ENCODE data around the gene PKP4.

PKP4 gene

GRCh38 chr2:158686210-158686691 lies 229.5 kb downstream of the PKP4 start:
- Histone ChIP-seq H3K27me3 (ENCODE audit: insufficient read depth, low read depth) (no peaks in the 10 kb centered on the region), H4K20me1 (ENCODE audit: insufficient read depth) (no peaks in the 10 kb centered on the region), H3K4me3 (IDR thresholded peaks at IDR 0.05; ENCODE audit: insufficient read depth, low read depth, low read length) (no peak overlapping the region), H3K79me2 (ENCODE audit: insufficient read depth, low read depth) (no peaks in the 10 kb centered on the region), H3K4me1 (ENCODE audit: low read depth, poor library complexity, severe bottlenecking) (no peaks in the 10 kb centered on the region), H3K9ac (no peak overlapping the region), H3K36me3 (ENCODE audit: insufficient read depth) (no peaks in the 10 kb centered on the region), H3K4me2 (no peak overlapping the region), H3K27ac (no peak overlapping the region), H2AFZ (ENCODE audit: low read depth) (no peak overlapping the region)
- TF ChIP-seq, protein P1, sequence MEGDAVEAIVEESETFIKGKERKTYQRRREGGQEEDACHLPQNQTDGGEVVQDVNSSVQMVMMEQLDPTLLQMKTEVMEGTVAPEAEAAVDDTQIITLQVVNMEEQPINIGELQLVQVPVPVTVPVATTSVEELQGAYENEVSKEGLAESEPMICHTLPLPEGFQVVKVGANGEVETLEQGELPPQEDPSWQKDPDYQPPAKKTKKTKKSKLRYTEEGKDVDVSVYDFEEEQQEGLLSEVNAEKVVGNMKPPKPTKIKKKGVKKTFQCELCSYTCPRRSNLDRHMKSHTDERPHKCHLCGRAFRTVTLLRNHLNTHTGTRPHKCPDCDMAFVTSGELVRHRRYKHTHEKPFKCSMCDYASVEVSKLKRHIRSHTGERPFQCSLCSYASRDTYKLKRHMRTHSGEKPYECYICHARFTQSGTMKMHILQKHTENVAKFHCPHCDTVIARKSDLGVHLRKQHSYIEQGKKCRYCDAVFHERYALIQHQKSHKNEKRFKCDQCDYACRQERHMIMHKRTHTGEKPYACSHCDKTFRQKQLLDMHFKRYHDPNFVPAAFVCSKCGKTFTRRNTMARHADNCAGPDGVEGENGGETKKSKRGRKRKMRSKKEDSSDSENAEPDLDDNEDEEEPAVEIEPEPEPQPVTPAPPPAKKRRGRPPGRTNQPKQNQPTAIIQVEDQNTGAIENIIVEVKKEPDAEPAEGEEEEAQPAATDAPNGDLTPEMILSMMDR (conservative IDR thresholded peaks at IDR 0.05; ENCODE audit: low read depth, low read length) = no peak

GRCh38 chr2:158687315-158687714 lies 230.6 kb downstream of the PKP4 start:
- TF ChIP-seq, protein P1 (conservative IDR thresholded peaks at IDR 0.05; ENCODE audit: low read depth, low read length) = no peak
- H3K27me3 ChIP-seq (ENCODE audit: insufficient read depth, low read depth) = no peaks in the 10 kb centered on the region

GRCh38 chr2:158688721-158689120 lies 232.0 kb downstream of the PKP4 start:
- Histone ChIP-seq H3K79me2 (ENCODE audit: insufficient read depth, low read depth) (no peaks in the 10 kb centered on the region), H4K20me1 (ENCODE audit: insufficient read depth) (no peaks in the 10 kb centered on the region), H3K4me1 (ENCODE audit: low read depth, poor library complexity, severe bottlenecking) (no peaks in the 10 kb centered on the region), H3K27me3 (ENCODE audit: insufficient read depth, low read depth) (no peaks in the 10 kb centered on the region), H3K27ac (no peak overlapping the region), H3K4me3 (IDR thresholded peaks at IDR 0.05; ENCODE audit: insufficient read depth, low read depth, low read length) (no peak overlapping the region), H3K36me3 (ENCODE audit: insufficient read depth) (no peaks in the 10 kb centered on the region), H2AFZ (ENCODE audit: low read depth) (no peak overlapping the region), H3K9ac (no peak overlapping the region), H3K4me2 (no peak overlapping the region)
- TF ChIP-seq, protein P1 (conservative IDR thresholded peaks at IDR 0.05; ENCODE audit: low read depth, low read length) = no peak

More at GRCh38 chr2:158687315-158687714, 230.6 kb downstream of the PKP4 start:
- H3K4me2 ChIP-seq = no peak overlapping the region
- no peak overlapping the region for H2AFZ ChIP-seq (ENCODE audit: low read depth)
- H3K9ac ChIP-seq = no peak overlapping the region
- no peaks in the 10 kb centered on the region for H4K20me1 ChIP-seq (ENCODE audit: insufficient read depth)
- no peaks in the 10 kb centered on the region for H3K79me2 ChIP-seq (ENCODE audit: insufficient read depth, low read depth)
- H3K4me1 ChIP-seq (ENCODE audit: low read depth, poor library complexity, severe bottlenecking) = no peaks in the 10 kb centered on the region
- no peak overlapping the region for H3K27ac ChIP-seq
- no peaks in the 10 kb centered on the region for H3K36me3 ChIP-seq (ENCODE audit: insufficient read depth)
- H3K4me3 ChIP-seq (IDR thresholded peaks at IDR 0.05; ENCODE audit: insufficient read depth, low read depth, low read length) = no peak overlapping the region

DNA sequence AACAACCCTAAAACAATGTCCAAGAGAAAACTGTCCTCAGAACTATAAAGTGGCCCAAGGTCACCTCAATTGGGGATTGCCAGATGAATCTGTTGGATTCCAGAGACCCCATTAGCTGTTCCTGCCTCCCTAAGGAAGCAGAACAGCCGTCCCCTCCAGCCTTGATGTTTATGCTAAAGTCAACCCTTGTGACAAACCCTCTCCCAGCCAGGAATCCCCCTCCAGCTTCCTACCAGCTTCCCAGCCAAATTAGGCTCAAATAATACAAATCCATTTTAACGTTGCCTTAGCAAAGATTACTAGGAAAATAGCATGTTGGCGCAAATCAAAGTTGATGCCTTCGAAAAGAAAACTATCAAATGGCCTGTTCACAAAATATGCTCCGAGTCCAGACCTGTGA lies 232.6 kb downstream of the PKP4 start:
- Histone ChIP-seq H3K4me1 (ENCODE audit: low read depth, poor library complexity, severe bottlenecking) (no peaks in the 10 kb centered on the region), H2AFZ (ENCODE audit: low read depth) (no peak overlapping the region), H4K20me1 (ENCODE audit: insufficient read depth) (no peaks in the 10 kb centered on the region), H3K79me2 (ENCODE audit: insufficient read depth, low read depth) (no peaks in the 10 kb centered on the region), H3K9ac (no peak overlapping the region), H3K4me3 (IDR thresholded peaks at IDR 0.05; ENCODE audit: insufficient read depth, low read depth, low read length) (no peak overlapping the region), H3K27me3 (ENCODE audit: insufficient read depth, low read depth) (no peaks in the 10 kb centered on the region), H3K36me3 (ENCODE audit: insufficient read depth) (no peaks in the 10 kb centered on the region), H3K4me2 (no peak overlapping the region), H3K27ac (no peak overlapping the region)
- TF ChIP-seq, protein P1 (conservative IDR thresholded peaks at IDR 0.05; ENCODE audit: low read depth, low read length) = no peak
